SIG-M5 treated with dmso at 0.1 percent for 504 hours (cell line): Measurements from ENCODE around the gene SLC16A7.
"Not testable (repeated sequence)": the region's sequence is repeated elsewhere in the genome, so short reads cannot be mapped to it uniquely, and the experiment has no call there.

Source experiments
- DNase-seq: peaks from one replicate; lab custom pipeline; 2025; ENCODE audit not compliant: unreplicated experiment; lab: John Stamatoyannopoulos, UW

The SLC16A7 gene

GRCh38 chr12:59733200-59733599 lies 137.4 kb downstream of the SLC16A7 start:
- DNase-seq, result no peak

GRCh38 chr12:59734371-59734770 lies 138.5 kb downstream of the SLC16A7 start:
- no peak for DNase-seq

DNA sequence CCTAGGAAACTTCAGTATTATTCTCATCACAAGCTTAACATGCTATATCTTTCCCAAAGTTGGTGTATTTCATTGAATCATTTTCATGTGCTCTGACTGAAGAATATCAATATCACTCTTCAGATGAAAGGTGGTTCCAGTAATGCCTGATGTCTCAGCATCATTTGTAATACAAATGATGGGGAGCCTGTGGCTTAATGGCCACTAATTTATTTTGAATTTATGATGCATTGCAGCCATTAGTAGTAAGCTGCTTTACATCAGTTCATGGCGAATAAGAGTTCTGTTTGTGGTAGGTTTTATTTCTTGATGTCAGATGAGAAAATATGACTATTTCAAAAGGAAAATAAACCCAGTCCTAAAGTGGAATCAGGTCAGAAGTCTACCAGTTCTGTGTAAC lies 139.4 kb downstream of the SLC16A7 start:
- DNase-seq, result no peak

- DNase-seq, result no peak
These were observed 140.5 kb downstream of the SLC16A7 start for GRCh38 chr12:59736359-59736758.

DNA sequence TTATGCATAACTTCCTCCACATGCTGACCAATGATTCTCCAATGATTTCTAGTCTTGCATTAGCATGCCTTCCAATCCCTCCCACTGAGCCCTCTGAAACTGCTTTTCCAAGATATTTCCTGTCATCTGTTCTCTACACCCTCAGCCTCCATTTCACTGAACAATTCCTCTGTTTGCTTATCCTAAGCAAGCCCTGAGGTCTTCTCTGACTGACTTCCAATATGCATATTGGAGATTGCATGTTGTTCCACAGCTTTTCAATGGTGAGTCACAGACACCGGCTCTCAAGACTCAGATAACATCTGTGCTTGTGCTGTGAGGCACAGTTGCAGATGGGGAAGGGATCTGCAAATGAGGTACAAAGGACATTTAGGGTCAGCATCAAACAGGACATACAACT lies 141.0 kb downstream of the SLC16A7 start:
- no peak for DNase-seq

DNA sequence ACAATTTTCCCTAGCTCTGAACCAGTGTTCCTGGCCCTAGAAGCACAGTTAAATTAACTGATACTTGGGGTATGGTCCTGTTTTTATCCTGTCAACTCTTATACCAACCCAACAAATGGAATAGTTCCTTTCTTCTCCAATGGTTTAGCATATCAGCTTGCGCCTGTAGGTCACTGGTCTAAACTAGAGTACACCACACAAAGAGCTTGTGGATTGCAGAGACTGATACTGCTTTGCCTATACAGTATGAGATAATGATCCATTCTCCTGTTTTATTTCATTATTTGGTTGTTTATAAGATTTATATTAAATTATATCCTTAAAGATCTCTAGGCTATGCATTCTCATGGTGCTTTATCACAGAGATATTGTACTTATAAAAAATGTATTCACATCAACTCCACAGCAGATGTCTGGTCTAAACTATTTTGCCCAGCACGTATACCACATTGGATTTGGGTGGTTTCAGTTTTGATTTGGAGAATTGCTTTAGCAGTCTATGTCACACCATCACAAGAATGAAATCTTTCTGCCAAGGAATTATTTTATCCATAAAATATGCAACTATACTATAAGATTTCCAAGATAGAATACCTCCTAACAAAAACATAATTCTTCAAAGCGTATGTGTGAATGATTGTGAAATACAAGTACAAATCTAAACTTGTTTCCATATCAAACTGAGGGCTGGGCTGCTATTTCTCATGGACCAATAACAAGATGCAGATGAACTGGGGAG lies 142.1 kb downstream of the SLC16A7 start:
- DNase-seq, result no peak

- no peak for DNase-seq
These were observed 147.0 kb downstream of the SLC16A7 start for GRCh38 chr12:59742841-59743240.

DNA sequence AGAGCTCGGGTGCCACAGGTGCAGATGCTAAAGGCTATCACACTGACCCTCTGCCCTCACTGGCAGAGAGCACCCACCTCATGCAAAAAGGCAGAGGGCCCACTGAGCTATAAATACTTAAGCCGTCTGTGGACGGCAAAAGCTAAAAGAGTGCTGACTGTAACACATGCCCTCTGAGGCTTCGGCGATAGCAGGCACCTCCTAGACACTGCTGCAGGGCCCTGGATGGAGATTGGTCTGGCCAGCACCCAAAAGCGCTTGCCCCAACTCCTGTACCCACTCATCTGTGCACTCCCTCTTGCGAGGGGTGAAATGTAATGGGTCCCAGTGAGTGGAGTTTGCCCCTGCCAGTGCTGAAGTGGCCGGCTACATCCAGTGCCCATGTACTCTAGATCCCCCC lies 148.7 kb downstream of the SLC16A7 start:
- no peak for DNase-seq

- not testable (repeated sequence) for DNase-seq
These were observed 155.3 kb downstream of the SLC16A7 start for GRCh38 chr12:59751091-59751490.

DNA sequence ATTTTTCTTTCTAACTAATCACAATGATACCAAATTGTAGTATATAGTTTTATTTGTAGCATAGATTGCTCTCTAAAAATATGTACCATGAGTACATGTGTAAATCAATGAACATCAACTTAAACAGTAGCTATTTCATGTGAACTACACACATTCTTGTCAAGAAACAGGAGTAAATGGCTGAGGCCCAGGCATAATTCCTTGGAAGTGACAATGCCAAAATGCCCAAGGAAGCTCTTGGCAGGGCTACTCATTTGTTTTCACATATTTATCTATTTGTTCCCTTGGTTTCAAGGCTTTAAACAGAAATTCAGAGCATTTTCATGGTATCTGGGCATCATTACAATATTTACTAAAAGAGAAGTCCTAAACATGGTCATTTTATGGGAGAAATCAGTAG lies 165.7 kb downstream of the SLC16A7 start:
- DNase-seq, result no peak

DNA sequence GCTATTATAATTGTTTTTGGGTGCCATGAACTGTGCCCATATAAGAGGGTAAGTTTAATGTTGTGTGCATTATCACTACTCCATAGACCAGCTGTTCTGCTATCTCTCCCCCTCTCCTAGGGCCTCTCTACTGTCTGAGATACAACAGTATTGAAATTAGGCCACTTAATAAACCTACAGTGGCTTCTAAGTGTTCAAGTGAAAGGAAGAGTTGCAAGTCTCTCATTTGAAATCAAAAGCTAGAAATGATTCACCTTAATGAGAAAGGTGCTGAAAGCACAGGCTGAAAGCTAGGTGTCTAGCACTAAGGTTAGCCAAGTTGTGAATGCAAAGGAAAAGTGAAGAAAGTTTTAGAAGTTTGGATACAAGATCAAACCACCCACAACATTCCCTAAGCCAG lies 168.0 kb downstream of the SLC16A7 start:
- no peak for DNase-seq

DNA sequence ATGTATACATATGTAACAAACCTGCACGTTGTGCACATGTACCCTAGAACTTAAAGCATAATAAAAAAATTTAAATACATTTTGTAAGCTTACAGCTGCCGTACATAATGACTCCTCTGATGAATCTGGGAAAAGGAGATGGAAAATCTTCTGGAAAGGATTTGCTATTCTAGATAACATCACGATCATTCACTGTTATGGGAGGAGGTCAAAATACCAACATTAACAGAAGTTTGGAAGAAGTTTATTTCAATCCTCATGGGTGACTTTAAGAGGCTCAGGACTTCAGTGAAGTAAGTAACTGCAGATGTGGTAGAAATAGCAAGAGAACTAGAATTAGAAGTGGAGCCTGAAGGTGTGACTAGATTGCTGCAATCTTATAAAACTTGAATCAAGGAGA lies 172.2 kb downstream of the SLC16A7 start:
- no peak for DNase-seq

DNA sequence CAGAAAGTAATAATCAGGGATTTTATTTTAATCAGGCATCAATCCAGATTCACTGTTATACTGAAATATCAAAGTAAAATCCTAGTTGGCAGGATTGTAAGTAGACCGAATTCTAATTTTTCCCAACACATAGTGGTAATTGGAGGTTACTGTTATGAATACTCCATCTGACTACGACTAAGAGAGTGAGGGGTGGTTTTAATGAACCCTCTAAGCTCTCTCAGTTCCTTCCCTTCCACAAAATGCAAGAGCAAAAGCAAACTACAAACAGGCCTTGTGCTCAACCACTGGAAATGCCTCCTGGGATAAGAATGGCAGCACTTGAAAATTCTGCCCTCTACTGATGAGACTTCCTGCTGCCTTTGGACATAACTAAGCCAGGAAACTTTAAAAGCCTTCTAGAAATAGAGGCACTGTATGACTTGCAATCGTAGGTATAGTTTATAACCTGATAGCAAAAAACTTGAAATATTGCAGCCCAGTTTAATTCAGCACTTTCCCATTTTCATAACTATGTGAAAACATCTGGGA lies 184.8 kb downstream of the SLC16A7 start:
- DNase-seq, result peak; percentile 35

DNA sequence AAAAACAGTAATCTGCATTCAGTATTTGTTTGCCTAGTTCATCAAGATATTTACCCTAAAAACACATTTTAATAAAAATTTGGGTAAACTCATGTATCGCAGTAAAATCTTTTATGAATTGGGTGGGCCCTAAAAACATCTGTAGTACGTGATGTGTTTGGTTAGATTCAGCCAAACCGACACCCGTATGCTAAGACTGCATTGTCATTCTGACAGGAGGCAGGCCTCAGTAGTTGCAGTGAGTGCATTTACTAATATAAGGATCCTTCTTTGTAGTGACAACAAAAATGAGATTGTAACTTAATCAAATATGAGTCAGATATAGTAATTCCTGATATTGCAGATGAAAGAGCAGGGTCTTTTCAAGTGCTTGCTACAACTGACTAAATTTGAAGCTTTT lies 191.8 kb downstream of the SLC16A7 start:
- DNase-seq, result no peak

GRCh38 chr12:59792647-59793046 lies 196.8 kb downstream of the SLC16A7 start:
- no peak for DNase-seq

DNA sequence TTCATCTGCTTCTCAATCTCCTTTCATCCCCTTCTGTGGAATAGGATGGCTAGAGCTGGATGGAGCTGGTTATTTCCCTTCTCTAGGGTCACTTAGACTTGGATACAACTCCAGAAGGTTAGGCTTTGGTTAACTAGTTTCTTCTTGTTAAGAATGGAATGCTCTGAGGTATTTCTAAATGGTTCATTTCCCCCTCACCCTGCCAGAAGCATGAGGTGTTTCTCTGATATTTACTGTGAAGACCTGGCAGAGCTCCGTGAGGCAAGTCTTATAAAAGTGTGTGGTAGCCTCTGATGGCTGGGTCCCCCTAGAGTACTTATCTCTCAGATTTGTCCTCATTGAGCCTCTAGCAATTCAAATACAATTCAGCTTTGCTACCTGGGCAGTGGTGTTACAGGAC lies 207.9 kb downstream of the SLC16A7 start:
- DNase-seq, result no peak

DNA sequence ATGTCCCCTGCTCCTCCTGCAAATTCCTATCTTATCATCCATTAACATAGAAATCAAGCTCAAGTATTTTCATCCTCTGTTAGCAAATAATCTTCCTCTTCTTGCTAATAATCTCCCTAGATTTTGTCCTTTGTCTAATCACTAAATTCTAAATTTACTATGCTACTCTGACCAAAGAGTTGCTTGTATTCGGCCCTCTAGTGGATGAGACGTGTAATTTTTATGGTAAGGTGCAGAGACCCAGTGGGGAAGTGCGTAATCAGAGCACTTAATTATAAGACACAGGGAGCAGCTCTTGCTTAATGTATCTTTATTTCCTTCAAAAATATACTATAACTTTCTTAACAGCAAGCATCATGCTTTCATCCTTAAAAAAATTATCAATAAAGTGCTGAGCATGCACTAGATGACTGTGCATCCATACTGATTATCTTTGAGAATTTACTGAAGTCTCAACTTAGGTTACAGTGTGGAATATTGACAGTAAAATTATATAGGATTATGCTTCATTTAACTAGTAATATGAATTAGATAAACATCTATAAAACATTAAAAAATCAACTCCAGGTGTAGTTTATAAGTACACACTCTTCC lies 212.6 kb downstream of the SLC16A7 start:
- peak; percentile 50 for DNase-seq

DNA sequence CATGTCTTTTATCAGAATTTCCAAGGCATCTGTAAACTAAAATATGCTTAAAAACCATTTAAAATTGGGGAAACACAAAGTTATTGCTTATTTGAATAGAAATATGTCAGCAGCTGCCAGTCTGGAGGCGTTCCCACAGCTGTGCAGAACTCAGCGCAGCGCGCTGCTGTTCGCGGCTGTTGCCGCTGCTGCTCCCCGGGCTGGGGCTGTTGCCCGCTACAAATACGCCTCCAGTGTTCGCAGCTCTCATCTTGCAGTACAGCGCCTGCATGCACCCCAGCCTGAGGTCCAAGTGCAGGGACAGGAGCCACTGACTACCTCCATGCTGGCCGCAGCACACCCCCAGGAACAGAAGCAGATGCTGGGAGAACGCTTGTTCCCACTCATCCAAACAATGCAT lies 216.2 kb downstream of the SLC16A7 start:
- no peak for DNase-seq

DNA sequence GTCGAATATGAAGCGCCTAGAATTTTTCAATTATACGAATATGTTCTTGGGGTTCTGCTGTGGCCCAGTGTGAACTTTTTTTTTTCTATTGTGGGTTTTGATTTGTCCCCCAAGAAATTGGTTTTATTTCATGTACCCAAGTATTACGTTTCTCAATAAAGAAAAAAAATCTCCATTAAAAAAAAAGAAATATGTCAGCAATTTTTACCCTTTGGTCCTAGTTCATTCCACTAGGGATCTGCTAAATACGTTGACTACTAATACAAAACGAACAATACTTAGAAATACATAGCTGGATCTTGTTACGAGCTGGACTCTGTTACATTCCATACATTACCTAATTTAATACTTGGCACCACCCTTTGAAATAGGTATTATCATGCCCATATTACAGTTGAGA lies 216.9 kb downstream of the SLC16A7 start:
- DNase-seq, result no peak

DNA sequence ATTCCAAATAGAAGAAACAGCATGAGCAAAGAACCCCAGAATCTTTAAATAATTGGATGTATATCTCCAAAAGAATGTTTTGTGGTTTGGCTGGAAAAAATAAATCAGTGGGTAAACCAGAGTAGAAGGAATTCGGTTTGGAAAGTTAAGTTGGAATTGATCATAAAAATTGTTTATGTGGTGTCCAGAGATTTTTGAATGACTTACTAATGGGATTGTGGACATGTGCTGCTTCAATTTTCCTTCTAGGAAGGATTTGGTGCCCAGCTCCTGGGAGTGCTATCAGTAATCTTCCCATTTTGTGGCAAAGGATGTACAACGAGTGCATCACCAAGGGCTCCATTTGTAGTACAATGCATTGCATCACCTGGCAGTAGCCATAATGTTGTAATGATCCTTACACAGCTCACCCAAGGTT lies 224.8 kb downstream of the SLC16A7 start:
- DNase-seq, result no peak

DNA sequence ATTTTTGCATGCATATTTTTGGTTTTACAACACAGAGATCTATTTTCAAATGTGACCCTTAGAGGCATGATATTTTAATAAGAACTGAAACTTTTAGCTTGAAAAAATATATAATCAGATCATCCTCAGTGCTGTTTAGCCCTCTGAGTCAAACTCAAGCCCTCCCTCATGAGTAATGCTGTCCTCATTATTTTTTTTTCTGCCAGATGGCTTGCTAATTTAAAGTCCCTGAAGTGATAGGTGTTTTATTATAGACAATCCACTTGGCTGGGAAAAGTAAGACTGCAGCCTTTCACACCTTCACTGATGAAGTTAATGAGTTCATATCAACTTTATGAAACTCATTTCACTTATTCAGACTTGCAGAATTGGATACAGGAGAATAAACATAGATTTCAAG lies 227.7 kb downstream of the SLC16A7 start:
- DNase-seq, result no peak

- no peak for DNase-seq
These were observed 231.9 kb downstream of the SLC16A7 start for GRCh38 chr12:59827767-59828166.

GRCh38 chr12:59828521-59828920 lies 232.7 kb downstream of the SLC16A7 start:
- no peak for DNase-seq
